ENCODE data around the gene TACC2. TPM values are rescaled to one million over a fixed set of nuclear protein-coding genes. Genes with fewer than 3 reads are reported as not detected.
"Not testable (repeated sequence)": the region's sequence is repeated elsewhere in the genome, so short reads cannot be mapped to it uniquely, and the experiment has no call there.

Gene TACC2
- total and polyA plus RNA-seq, 2 donors (not counting 3 experiments of a cell fraction or from before 2014, with no cell fraction given): 14.4 to 46.2 TPM

DNA sequence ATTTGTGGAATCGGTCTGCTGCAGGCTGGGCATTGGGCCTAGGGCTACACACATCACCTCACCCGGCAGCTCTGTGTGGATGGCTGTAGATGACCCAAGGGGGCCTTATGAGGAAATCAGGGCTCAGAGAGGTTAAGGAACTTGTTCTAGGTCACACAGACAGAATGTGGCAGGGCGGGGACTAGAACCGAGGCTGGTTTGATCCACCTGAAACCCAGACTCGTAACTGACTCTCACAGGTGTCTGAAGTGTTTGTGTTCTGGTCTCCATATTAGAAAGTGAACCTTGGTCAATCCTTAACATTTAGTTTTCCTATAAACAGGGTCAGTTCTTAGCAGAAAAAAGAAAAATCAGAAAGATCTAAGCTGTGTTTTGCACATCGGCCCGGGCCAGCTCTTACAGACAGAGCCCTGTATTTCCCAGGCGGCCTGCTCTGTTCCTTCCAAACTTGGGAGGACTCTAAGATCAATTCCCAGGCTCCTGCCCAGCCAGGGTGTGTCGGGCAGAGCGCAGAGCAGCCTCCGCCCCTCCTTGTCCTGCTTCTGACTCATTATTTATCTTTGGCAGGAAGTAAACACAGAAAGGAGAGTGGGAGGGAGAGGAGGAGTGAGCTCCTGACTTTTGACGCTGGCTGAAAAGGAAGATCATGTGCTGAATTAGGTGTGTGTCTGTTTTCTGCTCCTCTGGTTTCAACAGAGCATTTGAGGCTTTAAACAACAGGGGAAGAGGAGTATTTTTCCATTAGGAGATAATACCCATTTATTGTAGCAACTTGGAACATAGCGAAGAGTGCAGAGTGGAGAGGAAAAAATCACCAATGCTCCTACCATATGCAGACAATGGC lies 74.1 kb downstream of the TACC2 start:
- BruUV-seq (replicated peaks): no TSS peak
- CTCF ChIA-PET: interaction anchor here (0.8 to 4.1 kb wide), 10 partner anchors 9 to 106 kb away, joined by 3 to 34 read pairs (median 4); no protein-coding TSS in a partner anchor

GRCh38 chr10:122066337-122066939 lies 77.5 kb downstream of the TACC2 start:
- H3K9ac ChIP-seq (replicated peaks; ENCODE audit: extremely low read depth, insufficient read depth, low read length); H3K9me3 ChIP-seq (replicated peaks; ENCODE audit: control insufficient read depth, insufficient read depth, low read length); H3K4me2 ChIP-seq (ENCODE audit: insufficient read depth, low read length); BruUV-seq (replicated peaks); FAIRE-seq; H4K20me1 ChIP-seq (replicated peaks; ENCODE audit: control insufficient read depth, extremely low read depth, insufficient read depth, low read length); H3K27me3 ChIP-seq (ENCODE audit: control insufficient read depth in 2 of 2, insufficient read depth in 2 of 2, low read length in 2 of 2); H3K9me1 ChIP-seq (replicated peaks; ENCODE audit: control insufficient read depth, extremely low read depth, insufficient read depth, low read length); H2AFZ ChIP-seq (ENCODE audit: low read depth, low read length); H3K36me3 ChIP-seq (ENCODE audit: control insufficient read depth in 2 of 2, extremely low read depth in 1 of 2, insufficient read depth in 2 of 2, low read length in 2 of 2); H3K79me2 ChIP-seq (ENCODE audit: control insufficient read depth, insufficient read depth, low read length); dilution Hi-C loops (cut with MboI; ENCODE audit: extremely low pct_ligation_motif_present, low sequenced_read_pairs); H3K4me1 ChIP-seq (ENCODE audit: control insufficient read depth, extremely low read depth, insufficient read depth, low read length); H3K4me3 ChIP-seq (replicated peaks in 1 of 3; ENCODE audit: insufficient read depth in 1 of 3, low read depth in 1 of 3, low read length in 3 of 3); H3K27ac ChIP-seq (ENCODE audit: insufficient read depth, low read depth, low read length); DNase-seq (ENCODE audit: low read depth, low spot score); POLR2A ChIA-PET; intact Hi-C loops (cut with micrococcal nuclease): not testable (repeated sequence)
- CTCF ChIA-PET: interaction anchor here (1.4 to 1.7 kb wide), 2 partner anchors 15 to 46 kb away, joined by 3 to 5 read pairs; no protein-coding TSS in a partner anchor

More for the DNA sequence above, 74.1 kb downstream of the TACC2 start:
- no peaks in the 10 kb centered on the region for H3K27me3 ChIP-seq (ENCODE audit: control insufficient read depth in 2 of 2, insufficient read depth in 2 of 2, low read length in 2 of 2)
- dilution Hi-C loops (cut with MboI; ENCODE audit: extremely low pct_ligation_motif_present, low sequenced_read_pairs): no loop called here
- peak; percentile 86 for FAIRE-seq
- H3K4me2 ChIP-seq (ENCODE audit: insufficient read depth, low read length): no peak overlapping the region
- H2AFZ ChIP-seq (ENCODE audit: low read depth, low read length): peak overlapping the region; percentile 39
- POLR2A ChIA-PET: interaction anchor here (1.0 kb wide), 1 partner anchor 50 kb away, joined by 3 read pairs; no protein-coding TSS in a partner anchor
- no peaks in the 10 kb centered on the region for H3K79me2 ChIP-seq (ENCODE audit: control insufficient read depth, insufficient read depth, low read length)
- intact Hi-C loops (cut with micrococcal nuclease): loop anchor here (1.0 to 2.0 kb wide), 3 partner anchors 9 to 78 kb away; no protein-coding TSS in a partner anchor
- TF ChIP-seq FOS (IDR thresholded peaks at IDR 0.05; ENCODE audit: borderline replicate concordance, insufficient read depth, low read length): peak; percentile 87
- no peak for TF ChIP-seq MAX (IDR thresholded peaks at IDR 0.05; ENCODE audit: insufficient read depth, insufficient read length)
- no peak for TF ChIP-seq POLR2AphosphoS5 (IDR thresholded peaks at IDR 0.05; ENCODE audit: insufficient read depth, low read depth, low read length)
- no peak for TF ChIP-seq CTCF (IDR thresholded peaks at IDR 0.05; ENCODE audit: extremely low read depth in 1 of 2, insufficient read depth in 1 of 2, low read depth in 1 of 2, low read length in 2 of 2)
- TF ChIP-seq MYC (IDR thresholded peaks at IDR 0.05; ENCODE audit: low read depth, low read length): no peak
- no peak for TF ChIP-seq EZH2 (IDR thresholded peaks at IDR 0.05; ENCODE audit: borderline replicate concordance, low read depth, low read length, severe bottlenecking)
- peak; percentile 8 for TF ChIP-seq GATA2 (IDR thresholded peaks at IDR 0.05; ENCODE audit: insufficient read depth, insufficient read length, low read depth, low read length)
- TF ChIP-seq JUN (IDR thresholded peaks at IDR 0.05; ENCODE audit: borderline replicate concordance, insufficient read depth, insufficient read length, low read depth): peak; percentile 55
- no peak for TF ChIP-seq POLR2A (IDR thresholded peaks at IDR 0.05; ENCODE audit: low read depth, low read length)
- H3K4me3 ChIP-seq (replicated peaks in 1 of 3; ENCODE audit: insufficient read depth in 1 of 3, low read depth in 1 of 3, low read length in 3 of 3): no peak overlapping the region
- DNase-seq (ENCODE audit: low read depth, low spot score): peak; percentile 90
- no peaks in the 10 kb centered on the region for H3K9me3 ChIP-seq (replicated peaks; ENCODE audit: control insufficient read depth, insufficient read depth, low read length)
- no peaks in the 10 kb centered on the region for H4K20me1 ChIP-seq (replicated peaks; ENCODE audit: control insufficient read depth, extremely low read depth, insufficient read depth, low read length)
- peak overlapping the region; percentile 14 for H3K27ac ChIP-seq (ENCODE audit: insufficient read depth, low read depth, low read length)
- no peaks in the 10 kb centered on the region for H3K9me1 ChIP-seq (replicated peaks; ENCODE audit: control insufficient read depth, extremely low read depth, insufficient read depth, low read length)
- H3K4me1 ChIP-seq (ENCODE audit: control insufficient read depth, extremely low read depth, insufficient read depth, low read length): peaks cover 8% of the 10 kb centered on the region
- H3K36me3 ChIP-seq (ENCODE audit: control insufficient read depth in 2 of 2, extremely low read depth in 1 of 2, insufficient read depth in 2 of 2, low read length in 2 of 2): no peaks in the 10 kb centered on the region
- no peak overlapping the region for H3K9ac ChIP-seq (replicated peaks; ENCODE audit: extremely low read depth, insufficient read depth, low read length)
